ENCODE data around the gene NUCB2.

The NUCB2 gene

DNA sequence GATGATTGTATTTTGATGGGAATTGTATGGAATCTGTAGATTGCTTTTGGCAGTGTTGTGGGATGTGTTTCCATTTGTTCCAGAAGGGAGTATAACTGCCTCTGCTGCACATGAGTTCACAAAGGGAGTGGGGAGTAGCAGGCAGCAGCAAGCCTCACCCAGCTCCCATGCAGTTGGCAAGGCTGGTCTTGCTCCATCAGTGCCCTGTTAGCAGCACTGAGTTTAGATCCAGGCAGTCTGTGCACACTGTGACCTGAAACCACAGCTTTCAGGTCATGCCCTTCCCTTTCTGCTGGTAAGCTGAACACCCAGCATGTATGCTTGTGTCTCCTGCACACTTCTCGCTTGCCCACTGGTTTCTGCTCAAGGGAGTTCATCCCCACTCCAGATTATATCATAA lies 3.7 kb upstream of the NUCB2 start:
- DNase-seq, result no peak

DNA sequence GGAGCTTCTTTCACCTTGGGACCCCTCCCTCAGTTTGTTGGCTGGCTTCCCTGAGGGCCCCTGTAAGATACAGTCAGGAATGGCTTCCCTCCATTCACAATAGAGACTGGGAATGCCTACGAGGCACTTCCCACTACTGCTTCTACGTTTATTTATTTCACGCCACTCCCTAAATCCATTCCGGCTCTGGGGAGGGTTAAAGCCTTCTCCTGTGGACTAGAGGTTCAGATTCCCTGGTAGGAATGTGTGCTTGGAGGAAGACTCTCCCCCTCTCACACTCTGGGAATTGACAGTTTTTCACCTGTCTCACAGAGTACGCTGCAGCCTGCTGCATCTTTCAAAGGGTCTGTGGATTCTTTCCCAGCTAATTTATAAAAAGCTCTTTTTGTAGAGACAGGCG lies 3.3 kb upstream of the NUCB2 start:
- no peak for DNase-seq

DNA sequence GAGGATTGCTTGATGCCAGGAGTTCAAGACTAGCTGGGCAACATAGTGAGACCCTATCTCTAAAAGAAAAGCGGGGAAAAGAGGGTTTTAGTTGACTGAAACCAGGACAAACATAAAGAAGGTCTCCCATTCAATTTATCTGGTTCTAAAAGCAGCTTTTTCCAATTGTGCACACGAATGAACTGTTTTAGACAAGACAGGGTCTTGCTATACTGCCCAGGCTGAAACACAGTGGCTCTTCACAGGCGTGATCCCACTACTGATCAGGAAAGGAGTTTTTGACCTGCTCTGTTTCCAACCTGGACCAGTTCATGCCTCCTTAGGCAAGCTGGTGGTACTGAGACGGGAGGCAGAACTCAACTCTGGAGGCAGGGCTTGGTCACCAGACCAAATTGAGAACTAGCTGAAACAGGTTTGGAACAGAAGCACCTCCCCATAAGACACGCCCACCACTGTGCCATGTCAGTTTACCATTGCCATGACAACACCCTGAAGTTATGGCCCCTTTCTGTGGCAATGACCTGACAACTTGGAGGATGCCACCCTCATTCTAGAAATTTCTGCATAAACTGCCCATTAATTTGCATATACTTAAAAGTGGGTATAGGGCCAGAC lies 2.8 kb upstream of the NUCB2 start:
- DNase-seq, result no peak

DNA sequence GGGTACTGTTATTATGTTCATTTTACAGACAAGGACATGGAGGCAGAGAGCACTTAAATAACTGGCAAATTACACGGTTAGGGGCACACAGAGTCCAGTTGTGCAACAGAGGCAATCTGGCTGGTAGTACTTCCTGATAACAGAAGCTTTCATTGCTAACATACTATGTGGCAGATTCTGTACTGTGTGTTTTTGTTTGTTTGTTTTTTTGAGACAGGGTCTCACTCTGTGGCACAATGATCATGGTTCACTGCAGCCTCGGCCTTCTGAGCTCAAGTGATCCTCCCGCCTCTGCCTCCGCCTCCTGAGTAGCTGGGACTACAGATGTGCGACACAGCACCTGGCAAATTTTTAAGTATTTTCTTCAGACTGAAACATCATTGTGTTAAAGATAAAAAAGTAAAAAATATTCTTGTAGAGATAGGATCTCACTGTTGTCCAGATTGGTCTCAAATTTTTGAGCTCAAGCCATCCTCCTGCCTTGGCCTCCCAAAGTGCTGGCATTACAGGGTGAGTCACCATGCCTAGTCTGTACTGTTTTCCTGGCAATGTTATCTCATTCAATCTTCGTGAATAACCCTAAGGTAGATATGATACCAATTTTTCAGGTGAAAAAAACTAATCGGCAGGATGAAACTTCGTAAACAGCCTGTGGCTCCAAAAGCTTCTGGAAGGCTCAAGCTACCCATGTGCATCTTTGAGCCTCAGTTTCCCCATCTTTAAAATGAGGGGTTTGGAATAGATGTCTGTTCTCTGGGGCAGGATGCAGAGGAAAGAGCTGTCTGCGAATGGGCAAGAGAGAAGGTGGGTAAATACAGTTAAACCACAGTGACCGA lies 921 bp upstream of the NUCB2 start:
- no peak for DNase-seq

DNA sequence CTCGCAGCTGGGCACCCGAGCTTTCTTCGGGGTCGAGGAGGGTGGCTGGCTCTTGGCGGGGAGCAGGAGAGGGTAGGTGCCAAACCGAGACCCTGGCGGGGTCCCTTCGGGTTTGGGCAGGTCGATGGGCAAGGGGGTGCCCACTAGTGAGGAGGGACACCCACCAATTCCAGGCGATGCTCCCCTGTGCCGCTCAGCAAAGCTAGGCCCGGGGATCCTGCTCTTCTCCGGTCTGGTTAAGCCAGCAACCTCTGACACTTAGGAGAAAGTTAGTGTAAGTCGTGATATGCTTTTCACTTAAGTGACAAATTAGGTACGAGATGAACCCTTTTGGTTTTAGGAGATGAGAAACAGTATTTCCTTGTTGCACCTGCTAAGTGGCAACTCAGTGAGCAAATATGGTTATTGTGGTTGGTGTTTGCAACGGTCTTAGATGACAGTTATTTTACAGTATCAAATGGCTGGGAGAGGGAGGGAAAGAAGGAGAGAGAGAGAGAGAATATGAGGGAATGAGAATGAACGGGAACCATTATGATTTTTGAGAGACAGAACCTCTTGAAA lies 565 bp downstream of the NUCB2 start:
- DNase-seq, result peak in 1 of 4 experiments; percentile 10

DNA sequence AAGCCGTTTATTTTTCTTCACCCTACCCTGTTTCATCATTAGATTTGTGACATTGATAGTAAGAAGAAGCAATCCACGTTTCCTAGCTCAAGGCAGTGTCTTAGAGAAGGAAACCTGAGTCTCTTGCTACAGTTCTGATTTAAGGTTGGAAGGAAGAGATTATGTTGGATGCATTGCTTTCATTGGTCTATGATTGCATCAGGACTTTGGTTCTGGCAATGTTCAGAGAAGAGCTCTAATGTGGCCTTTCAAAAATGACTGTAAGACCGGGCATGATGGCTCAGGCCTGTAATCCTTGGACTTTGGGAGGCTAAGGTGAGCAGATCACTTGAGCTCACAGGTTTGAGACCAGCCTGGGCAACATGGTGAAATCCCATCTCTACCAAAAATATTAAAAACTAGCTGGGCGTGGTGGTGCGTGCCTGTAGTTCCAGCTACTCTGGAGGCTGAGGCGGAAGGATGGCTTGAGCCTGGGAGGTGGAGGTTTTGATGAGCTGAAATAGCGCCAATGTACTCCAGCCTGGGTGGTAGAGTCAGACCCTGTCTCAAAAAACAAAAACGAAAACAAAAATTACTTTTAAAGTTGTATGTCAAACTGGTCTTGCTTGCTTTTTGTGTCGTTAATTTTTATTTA lies 4.1 kb downstream of the NUCB2 start:
- no peak for DNase-seq

DNA sequence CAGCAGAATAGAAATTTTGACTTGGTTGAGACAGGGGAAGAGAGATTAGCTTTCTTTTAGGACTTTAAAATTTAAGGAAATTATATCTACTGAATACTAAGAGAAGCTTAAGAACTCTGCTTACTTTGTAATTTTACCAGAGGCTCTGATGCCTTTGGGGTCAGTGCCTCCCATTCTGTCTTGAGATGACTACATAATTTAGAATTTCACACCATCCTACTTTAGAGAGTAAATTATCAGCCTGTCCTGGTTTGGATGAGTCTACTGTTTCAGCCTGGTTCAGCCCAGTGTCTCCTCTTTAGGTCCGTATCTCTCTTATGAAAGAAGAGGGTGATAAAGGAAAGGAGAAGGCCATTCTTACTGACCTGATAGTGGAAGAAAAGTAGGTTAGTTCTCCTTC lies 9.8 kb downstream of the NUCB2 start:
- DNase-seq, result no peak

DNA sequence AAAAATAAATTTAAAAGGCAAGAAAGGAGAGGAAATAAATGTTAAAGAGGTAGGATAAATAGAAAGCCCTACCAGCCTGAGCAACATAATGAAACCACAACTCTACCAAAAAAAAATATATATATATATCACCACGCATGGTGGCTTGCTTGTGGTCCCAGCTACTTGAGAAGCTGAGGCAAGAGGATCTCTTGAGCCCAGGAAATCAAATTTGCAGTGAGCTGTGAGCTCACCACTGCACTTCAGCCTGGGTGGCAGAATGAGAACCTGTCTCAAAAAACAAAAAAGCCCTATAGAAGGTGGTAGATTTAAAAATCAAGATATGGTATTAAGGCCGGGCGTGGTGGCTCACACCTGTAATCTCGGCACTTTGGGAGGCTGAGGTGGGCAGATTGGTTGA lies 10.5 kb downstream of the NUCB2 start:
- DNase-seq, result no peak

DNA sequence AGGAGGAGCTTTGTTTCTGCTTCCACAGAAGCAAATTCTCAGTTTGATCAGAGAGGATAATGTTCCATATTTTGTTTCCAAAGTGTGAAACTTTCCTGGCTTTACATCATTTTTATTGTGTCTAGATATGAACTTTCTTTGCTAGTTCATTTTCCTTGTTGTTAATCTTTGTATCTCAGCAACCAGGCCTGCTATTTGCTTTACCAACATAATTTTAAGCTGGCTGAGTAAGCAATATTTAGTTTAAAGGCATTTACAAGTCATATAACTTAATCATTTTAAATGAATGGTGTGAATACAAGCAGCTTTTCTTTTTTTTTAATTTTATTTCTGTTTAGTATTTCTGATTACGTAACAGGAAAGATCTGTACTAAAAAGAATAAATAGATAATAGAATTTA lies 15.2 kb downstream of the NUCB2 start:
- DNase-seq, result no peak

DNA sequence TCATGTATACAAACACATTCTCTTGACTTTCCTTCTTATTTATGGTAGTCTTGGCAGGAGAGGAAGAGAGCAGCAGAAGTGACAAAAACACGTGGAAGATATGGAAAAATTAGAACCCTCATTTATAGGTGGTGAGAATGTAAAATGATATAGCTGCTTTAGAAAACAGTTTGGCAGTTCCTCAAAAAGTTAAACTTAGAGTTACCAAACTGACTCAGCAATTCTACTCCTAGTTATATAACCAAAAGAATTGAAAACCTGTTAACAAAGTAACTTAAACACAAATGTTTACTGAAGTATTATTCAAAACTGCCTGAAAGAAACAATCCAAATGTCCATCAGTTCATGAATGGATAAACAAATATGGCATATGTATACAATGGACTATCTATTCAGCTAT lies 16.8 kb downstream of the NUCB2 start:
- DNase-seq, result no peak

DNA sequence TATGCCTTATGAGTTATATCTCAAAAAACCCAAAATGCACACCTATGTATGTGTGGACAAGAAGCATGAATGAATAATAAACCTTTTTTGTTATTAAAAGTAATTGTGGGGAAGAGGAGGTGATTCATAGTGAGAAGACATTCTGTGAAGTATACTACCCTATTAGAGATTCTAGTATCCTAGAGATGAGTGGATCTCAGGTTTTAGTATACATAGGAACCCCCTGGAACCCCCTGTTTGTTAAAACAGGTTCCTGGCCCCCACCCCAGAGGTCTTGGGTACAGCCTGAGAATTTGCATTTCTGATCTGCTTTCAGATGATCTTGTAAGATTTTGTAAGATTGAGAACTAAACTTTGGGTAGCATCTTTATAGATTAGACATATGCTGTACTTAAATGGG lies 17.5 kb downstream of the NUCB2 start:
- DNase-seq, result no peak

DNA sequence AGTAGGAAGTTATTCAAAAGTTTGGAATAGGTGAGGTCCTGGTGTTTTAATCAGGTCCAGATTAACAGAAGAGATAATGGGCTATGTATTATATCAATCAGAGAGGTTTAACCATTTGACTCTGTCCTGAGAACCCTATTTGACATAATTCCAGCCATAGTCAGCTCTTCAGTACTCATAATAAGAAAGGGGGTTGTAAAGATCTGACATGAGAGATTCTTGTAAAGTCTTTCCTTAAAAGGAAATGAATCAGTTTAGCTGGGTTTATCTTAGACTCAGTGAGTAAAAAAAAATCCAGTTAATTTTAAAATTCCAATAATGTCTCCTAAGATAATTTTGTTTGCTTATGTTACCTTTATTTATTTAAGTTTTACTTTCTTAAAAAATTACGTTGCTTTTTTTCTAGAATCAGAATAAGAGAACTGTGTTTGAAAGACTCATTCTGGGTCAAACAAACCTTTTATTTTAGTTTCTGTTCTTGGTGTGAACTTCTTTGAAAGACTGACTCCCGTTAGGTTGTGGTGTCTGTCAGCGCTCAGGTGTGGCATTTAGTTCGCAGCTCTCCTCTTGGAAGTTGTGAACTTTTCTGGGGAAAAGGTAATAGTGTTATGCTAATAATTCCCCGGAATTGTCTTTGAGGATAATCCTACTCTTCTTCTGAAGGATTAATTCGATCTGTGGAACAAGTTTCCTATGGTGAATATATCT lies 20.5 kb downstream of the NUCB2 start:
- no peak for DNase-seq

DNA sequence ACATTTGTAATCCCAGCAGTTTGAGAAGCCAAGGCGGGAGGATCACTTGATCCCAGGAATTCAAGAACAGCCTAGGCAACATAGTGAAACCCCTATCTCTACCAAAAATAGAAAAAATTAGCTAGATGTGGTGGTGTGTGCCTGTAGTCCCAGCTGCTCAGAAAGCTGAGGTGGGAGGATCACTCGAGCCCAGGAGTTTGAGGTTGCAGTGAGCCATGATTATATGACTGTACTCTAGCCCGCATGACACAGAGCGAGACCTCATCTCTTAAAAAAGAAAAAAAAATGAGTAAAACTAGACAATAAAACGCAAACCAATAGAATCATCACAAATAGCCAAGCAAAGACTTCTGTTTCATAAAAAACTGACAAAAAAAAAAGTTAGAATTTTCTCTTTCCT lies 21.8 kb downstream of the NUCB2 start:
- DNase-seq, result no peak

DNA sequence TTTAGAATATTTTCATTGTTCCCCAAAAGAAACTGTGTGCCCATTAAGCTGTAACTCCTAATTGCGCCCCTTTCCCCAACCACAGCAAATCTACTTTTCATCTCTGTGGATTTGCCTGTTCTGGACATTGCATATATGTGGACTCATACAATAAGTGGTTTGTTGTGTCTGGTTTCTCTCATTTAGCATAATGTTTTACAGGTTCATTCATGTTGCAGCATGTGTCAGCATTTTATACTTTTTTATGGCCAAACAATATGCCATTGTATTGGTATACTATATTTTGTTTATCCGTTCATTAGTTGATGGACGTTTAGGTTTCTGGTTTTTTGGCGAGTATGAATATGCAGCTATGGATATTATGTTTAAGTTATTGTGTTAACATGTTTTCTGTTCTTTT lies 23.8 kb downstream of the NUCB2 start:
- DNase-seq, result no peak

DNA sequence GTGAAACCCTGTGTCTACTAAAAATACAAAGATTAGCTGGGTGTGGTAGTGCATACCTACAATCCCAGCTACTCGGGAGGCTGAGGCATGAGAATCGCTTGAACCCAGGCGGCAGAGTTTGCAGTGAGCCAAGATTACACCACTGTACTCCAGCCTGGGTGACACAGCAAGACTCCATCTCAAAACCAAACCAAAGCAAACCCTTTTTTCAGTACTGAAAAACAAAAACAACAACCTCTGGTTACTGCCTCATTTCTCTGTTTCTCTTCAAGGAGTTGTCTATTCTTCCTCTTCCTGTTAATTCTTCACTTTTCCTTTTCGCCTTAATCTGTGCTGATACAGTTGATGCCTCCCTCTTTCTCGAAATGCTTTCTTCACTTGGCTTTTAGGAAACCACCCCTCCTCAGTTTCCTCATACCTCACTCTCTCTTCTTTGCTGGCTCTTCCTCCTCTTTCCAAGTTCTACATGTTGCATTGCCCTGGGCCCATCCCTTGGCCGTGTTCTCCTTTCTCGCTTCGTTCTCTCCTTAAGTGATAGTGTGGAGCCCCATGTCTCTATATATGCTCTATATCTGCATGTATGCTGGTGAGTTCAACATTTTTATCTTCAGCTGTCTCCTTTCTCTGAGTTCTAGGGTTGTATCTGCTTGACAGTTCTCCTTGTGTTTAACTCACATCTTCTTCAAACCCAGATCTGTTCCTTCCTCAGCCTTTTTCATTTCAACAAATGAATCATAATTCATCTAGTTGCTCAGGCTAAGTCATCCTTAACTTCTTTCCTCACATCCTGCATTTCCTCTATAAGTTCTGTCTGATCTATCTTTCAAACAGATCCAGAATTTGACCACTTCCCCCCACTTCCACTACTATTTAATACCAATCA lies 37.1 kb downstream of the NUCB2 start:
- DNase-seq, result no peak

DNA sequence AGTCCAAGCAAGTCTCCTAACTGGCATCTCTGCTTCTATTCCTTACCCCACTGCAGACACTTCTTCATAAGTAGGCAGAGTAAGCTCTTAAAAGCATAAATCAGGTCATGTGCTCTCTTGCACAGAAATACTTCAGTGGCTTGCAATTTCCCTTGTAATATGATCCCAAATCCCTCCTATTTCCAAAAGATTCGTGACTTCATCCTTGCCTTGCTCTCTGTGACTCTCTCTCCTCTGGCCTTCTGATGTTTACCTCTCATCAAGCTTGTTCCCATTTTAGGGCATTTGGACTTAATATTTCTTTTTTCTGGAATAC lies 37.7 kb downstream of the NUCB2 start:
- no peak for DNase-seq

DNA sequence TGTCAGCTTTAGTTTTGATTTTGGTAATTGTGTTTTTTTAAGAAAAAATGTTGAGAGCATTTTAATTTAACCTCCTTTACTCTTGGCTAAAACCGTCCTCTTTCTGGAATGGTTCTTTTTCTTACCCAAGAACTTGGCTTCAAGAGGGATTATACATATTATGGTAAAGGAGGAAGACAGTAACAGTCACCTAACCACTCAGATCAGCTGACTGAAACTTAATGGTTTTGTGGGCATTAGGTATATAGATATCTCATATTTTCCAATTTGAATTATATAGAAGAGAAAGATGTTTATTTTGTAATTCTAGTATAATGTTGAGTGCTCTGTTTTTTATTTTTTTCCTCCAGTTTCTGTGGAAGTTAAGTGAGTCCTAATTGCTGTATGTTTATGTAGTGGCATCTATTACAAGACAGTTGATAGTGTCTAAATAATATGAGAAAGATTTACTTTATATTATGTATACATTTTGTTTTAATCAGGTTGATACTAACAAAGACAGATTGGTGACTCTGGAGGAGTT lies 38.4 kb downstream of the NUCB2 start:
- DNase-seq, result no peak

DNA sequence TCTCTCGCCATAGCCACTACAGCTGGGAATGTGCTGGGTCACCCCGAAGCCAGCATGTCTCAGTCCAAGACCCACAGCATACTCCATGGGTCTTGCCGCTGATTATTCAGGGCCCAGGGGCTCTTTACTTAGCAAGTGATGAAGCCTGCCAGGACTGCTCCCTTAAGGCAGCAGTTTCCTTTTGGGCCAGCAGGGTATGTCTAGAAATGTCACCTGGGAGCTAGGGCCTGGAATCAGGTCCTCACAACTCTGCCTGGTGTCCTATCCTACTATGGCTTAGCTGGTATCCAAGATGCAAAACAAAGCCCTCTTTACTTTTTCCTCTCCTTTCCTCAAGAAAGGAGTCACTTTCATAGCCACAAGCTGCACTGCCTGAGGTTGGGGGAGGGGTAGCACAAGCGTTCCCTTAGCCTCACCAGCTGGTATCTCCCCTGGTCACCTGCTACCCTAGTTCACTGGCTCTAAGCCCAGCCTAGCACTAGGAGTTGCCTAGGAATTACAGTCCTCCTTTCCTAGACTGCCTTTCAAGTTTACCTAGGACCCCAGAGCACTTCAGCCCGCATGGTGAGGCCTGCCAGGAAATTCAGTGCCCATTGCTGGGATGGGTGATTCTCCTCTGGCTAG lies 52.4 kb downstream of the NUCB2 start:
- DNase-seq, result no peak

DNA sequence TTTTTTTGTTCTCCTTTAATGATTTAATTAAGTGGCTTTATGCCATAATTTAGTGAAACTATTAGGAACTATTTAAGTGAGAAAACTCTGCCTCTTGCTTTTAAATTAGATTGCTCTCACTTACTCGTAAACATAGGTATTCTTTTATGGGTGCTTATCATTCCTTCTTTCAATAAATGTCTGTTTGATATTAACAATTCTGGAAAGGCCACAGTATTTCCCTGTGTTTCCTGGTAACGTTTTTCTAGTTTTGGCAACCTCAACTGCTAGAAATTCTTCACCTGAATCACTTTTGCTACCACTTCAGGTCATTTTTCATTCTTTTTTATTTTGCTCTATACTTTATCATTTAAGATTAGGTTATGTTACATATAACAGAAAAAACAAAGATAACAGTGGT lies 55.1 kb downstream of the NUCB2 start:
- DNase-seq, result no peak

DNA sequence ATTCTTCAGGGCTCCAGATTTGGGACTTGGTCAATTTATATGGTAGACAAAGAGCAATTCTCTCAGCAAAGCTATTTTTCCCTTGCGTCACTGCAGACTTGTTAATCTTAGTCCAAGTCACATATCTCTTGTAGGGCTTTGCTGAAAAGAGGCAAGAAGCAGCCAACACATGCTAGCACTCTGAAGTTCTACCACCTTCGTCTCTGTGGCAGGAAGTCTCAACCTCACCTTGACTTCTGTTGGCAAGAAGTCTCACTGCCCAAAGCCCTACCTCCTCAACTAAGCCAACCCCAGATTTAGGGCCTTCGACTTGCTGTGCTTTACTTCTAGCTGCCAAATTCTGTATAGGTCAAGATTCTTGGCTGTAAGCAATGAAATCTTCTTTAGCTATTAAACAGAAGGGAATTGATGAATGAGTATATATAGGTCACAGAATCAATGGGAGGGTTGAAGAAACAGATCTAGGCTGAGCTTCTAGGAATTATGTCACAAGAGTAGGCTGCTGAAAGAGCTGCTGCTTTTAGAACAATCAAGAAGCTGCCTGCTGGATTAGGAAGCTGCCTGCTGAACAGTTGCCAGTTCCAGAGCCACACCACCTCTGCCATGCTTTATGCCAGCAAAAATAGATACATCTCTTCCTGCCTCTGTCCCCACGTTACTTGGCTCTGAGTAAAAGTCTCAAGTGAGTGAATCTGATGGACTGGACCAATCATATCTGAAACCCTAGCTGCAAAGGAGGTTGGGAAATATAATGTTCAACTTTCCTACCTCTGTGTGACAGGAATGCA lies 57.5 kb downstream of the NUCB2 start:
- DNase-seq, result no peak

DNA sequence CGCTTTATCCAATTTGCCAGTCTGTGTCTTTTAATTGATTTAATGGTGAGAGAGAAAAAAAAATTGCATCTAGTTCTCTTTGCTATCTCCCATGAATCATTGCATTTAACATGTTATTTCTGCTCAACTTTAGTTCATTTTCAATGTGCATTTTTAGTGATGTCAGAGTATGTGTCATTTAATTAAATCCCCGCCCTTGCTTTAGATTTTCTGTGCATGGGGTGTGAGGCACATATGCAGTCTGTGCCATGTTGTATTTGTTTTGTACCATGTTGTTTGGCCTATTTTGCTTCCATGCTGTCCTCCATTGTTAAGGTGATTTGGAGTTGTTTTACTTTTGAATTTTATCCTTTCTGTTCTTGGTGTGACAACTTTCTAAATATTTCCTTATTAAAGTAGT lies 66.7 kb downstream of the NUCB2 start:
- DNase-seq, result no peak

Measured in activated CD4-positive, CD25-positive, alpha-beta regulatory T cell (primary cell).